Activated CD8-positive, alpha-beta memory T cell treated with anti-CD3 and anti-CD28 coated beads, Interleukin-2, amount 50 U/mL, for 24 hours (primary cell): ENCODE measurements around the gene CDC42EP2.

Experiments used
- DNase-seq: peaks from one replicate; pipeline ENCODE4 v3.0.0-alpha.2; 2020; ENCODE audit errors: extremely low read depth

The CDC42EP2 gene

DNA sequence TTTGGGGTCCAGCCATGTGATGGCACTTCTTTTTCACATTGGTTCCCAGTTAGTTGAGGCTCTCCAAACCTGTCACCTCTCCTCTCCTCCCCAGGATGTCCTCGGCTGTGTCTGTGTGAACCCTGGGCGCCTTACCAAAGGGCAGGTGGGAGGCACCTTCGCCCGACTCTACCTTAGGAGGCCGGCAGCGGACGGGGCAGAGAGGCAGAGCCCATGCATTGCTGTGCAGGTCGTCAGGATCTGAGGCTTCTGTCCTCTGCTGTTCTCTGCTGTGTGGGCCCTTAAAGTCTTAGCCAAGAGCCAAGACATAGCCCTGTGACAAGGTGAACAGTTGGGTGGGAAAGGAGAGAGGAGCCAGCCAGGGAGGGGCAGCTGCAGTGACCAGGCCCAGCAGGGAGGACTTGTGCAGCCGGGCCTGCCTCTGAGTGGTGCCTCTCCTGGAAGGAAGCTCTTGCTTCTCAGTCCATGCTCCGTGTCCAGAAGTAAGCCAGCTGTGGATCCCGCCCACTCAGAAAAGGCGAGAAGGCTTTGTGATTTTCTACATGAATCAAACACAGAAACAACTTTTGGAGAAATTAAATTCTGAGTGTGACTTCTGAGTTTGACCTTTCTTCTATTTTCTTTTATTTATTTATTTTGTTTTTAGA is 17.5 kb upstream of the CDC42EP2 start:
- DNase-seq = no peak

DNA sequence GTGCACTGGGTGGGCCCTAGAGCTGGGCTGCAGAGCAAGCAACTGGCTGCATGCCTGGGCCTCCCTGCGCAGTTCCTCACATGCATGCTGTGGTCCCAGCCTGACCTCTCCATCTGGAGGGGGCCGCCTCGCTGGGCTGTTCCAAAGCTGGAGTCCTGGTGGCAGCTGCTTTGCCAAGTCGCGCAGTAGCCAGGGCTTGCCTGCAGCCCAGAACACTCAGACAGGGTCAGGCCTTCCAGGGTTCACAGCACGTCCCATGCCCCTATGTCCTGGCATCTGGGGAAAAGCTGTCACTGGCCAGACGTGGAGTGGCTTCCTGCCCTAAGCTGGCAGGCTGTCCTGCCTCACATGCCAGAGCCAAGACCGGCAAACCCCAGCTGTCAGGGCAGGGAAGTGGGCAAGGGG is 16.5 kb upstream of the CDC42EP2 start:
- no peak for DNase-seq

- no peak for DNase-seq
Measured at GRCh38 chr11:65298655-65299179, 15.9 kb upstream of the CDC42EP2 start.

- DNase-seq = no peak
Measured at GRCh38 chr11:65300621-65301275, 13.9 kb upstream of the CDC42EP2 start.

DNA sequence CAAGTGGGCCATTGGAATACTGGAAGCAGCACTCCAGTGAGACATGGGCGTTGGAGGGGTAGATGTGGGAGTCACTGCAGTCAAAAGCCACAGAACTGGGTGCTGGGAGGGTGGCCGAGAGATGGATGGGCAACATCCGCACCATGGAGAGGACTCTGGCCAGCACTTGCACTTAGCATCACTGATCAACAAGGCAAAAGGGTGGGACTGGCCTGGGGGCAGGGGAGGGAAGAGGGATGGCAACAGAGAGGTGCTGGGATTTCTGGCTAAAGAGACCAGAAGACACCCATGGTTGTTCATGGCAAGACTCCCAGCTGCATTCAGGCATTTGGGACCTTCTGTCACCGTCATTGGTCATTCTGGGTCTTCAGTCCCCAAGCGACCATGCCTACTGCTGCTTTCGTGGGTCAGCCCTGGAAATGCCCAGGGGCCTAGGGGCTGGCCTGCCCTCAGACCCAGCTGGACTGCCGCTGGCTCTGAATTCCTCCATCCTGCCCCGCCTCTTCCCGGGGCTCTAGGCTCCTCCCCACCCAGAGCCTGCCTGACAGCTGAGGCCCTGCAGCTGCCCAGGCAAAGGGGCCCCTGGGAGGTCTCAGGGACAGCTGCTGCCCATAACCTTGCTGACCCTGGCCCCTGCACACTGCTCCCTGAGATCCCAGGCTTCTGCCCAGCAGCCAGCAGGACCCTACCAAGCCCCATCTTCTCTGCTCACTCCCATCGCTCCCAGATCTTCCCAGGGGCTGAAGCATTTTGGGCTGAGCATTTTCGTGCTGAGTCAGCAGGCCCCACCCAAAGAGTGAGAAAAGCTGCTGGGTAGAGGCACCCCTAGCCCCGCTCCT is 13.0 kb upstream of the CDC42EP2 start:
- DNase-seq = no peak

GRCh38 chr11:65303555-65303954 is 11.1 kb upstream of the CDC42EP2 start:
- DNase-seq = no peak

DNA sequence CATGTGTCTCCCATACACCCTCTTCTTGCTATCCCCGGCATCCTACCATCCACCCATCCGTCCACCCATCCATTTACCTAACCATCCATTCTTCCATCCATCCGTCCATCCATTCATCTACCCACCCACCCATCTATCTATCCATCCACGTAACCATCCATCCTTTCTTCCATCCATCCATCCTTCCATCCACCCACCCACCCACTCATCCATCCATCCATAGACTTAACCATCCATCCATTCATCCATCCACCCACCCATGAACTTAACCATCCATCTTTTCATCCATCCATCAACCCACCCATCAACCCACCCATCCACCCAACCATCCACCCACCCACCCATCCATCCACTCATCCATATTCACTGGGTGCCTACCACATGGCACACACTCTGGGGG is 10.6 kb upstream of the CDC42EP2 start:
- DNase-seq = no peak

DNA sequence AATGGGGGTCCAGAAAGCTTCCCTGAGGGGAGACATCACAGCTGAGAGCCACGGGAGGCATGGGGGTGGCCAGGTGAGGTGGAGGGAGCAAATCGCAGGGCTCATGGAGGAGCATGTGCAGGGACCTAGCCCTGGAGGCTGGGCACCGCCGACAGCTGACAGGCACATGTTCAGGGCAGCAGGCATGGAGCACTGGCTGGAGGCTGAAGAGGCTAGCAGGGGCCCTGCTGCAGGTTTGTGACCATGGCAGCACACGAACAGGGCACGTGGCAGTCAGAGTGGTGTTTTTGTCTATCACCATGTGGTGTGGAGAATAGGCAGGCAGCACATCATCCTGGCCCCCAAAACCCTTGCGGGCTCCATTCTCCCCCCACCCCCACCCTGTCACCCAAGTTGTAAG is 10.1 kb upstream of the CDC42EP2 start:
- no peak for DNase-seq

GRCh38 chr11:65305501-65306268 is 9.0 kb upstream of the CDC42EP2 start:
- no peak for DNase-seq

DNA sequence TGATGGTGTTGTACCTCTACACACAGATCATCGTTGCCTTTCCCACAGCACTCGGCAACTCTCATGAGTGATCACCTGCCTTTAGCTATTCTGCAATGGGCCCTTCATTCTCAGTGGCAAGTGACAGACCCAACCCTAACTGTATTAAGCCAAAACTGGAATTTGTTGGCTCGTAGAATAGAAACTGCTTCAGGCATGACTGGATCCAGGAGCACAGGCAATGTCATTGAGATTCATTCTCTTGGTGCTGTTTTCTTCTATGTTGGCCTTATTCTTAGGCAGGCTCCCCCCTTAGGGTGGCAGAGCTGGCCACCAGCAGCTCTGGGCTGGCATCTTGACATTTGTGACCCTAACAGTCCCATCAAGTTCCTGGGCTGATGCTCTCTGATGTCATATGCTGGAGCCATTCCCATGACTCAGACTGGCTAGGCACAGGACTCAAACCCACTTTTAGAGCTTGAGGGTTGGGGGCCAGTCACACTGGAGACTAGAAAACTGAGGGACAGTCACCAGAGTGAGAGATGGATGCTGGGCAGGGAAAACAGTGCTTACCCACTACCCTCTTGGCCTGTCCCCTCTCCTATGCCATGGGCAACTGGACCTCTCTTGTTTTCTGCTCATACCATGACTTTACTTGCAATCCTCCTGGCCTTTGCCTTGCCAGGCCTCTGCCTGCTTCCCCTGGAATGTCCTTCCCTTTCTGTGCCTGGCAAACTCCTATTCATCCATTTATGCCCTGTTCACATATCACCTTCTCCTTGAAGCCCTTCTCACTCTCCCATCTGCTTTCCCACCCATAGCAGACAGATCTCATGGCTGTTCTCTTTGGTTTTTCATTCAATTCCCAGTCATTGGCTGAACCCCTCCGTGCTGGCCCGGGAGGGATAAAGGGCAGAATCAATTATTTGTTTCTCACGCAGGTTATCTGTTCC is 7.1 kb upstream of the CDC42EP2 start:
- DNase-seq = no peak

GRCh38 chr11:65308281-65308891 is 6.3 kb upstream of the CDC42EP2 start:
- no peak for DNase-seq

DNA sequence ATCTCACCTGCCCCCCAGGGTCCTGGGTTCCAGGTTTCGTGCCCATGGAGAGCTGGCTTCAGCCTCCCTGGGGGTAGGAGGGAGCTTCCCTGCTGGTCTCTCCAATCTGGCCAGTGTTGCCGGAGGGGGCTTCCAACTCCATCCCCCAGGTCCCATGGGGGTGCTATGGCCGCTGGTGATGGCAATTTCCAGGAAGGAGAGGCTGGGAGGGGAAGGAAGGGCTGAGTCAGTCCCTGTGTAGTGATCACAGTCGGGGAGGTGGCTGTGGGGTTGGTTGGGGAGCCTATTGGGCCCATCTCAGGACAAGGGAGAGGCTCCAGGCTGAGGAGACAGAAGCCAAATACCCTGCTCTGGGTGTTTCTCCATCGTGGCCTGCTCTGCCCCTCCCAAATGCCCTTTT is 5.7 kb upstream of the CDC42EP2 start:
- DNase-seq = no peak

DNA sequence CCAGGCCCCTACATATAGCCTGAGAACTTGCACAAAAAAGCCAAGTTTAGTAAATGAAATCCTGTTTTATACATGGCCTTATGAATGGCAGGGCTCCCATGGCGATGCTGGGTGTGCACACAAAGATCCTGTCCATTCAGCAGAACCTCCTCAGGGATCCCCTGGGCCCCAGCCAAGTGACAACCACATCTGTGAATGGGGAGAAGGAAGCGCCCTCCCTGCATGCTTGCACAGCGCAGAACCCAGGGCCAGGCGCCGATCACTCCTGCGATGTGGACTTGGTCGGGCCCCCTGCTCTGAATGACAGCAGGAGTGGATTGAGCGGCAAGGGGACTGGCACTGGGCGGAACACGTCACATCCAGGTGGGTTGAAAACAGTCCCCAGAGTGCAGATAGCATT is 4.5 kb upstream of the CDC42EP2 start:
- no peak for DNase-seq

DNA sequence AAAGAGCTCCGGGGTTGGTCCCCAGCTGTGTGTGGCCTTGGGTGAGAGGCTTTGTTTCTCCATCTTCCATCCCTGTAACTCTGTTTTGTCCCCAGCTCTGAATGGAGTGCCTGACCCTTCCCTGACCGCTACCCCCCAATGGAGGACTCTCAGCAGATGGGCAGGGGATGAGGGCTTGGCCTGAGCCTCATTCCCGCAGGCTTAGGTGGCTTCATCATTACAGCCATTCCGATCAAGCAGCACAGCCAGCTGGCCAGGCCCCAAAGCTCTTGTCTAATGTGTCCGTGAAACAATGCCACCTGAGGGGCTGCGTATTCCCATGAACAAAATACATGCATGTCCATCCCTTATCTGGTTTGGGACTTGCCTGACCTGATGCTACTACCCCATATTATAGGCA is 3.9 kb upstream of the CDC42EP2 start:
- no peak for DNase-seq

DNA sequence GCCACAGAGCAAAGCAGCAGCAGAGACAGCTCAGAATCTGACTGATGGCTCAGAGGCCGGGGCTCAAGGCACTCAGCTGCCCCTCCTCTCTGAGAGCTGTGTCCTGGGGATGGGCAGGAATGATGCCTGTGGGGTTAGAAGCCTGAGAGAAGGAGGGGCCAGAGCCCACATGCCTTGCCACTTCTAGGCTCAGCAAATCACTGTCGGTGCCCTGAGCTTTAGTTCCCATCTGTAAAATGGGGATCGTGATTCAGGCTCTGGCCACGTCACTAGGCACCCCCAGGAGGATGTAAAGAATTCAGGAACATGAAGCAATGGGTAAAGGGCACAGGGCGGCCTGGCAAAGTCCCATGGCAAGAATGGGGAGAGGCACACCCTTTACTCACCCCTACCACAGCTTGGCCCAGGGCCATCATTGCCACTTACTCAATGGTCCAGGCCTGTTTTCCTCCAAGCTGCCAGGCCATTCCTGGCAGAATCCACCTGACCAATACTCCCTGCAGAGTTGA is 3.4 kb upstream of the CDC42EP2 start:
- DNase-seq = no peak

DNA sequence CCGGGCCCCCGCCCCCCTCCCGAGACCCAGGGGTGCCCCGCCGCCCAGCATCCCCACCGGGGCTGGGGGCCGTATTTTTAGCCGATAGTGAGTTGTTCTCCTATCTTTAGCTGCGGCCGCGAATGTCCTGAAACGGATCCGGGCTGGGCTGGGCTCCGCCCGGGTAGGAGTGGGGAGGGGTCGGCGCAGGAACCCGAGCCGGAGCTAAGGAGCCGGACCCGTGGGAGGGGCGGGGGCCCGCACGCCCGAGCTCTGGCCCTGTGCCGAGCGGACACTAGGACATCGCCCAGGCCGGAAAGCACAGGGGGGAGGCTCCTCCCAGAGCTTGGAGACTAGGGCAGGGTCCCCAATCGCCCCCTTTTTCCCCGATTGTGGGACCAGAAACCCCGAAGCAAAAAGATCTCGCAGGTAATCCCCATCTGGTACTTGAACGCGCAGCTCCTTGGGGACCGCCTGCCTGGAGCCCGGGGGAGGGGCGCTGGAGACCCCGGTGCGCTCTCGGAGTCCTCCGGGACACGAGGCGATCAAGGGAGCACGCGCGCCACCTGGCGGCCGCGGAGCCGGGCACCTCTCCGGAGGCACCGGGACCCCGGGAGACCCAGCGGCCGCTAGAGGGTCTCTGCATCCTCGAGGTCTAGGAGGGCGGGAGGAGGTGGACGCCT is 669 bp downstream of the CDC42EP2 start:
- peak; percentile 54 for DNase-seq

DNA sequence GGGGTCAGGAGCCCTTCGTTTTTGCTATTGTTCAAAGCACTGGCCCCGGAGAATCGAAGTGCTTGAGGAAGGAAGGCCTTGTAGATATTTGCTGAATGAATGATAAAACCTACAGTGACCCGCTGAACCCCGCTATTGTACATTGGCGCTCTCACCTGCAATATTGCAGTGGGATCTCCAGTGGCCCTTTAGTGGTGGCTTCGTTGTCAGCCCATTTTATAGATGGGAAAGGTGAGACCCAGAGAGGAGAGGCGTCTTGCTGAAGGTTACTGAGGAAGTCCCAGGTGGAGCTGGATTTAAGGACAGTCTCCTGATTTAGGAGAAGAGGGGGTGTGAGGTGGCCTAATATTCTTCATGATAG is 1.2 kb downstream of the CDC42EP2 start:
- no peak for DNase-seq

GRCh38 chr11:65316227-65317024 is 1.8 kb downstream of the CDC42EP2 start:
- no peak for DNase-seq
